HepG2 (cell line): ENCODE data around the gene HS6ST2.

Source experiments
- GTF3A ChIP-seq: sonication (generic); formaldehyde crosslinking; conservative IDR thresholded peaks from 2 replicates; pipeline ENCODE4 v1.4.0; 2020; ENCODE audit warnings: mild to moderate bottlenecking, missing genetic modification reagents
- MAX ChIP-seq: IDR thresholded peaks from 2 replicates; pipeline ENCODE4 v1.6.1; 2012; ENCODE audit warnings: inconsistent platforms
- NR2C2 ChIP-seq: sonication (generic); formaldehyde crosslinking; IDR thresholded peaks from 2 replicates; pipeline ENCODE4 v1.4.0; 2020; ENCODE audit warnings: missing genetic modification reagents, mild to moderate bottlenecking, moderate library complexity, borderline replicate concordance
- TF ChIP-seq, protein P1 (sequence below): sonication (generic); formaldehyde crosslinking; IDR thresholded peaks from 2 replicates; pipeline ENCODE4 v1.5.0; 2020; ENCODE audit warnings: mild to moderate bottlenecking, missing genetic modification reagents, moderate library complexity

DNA sequence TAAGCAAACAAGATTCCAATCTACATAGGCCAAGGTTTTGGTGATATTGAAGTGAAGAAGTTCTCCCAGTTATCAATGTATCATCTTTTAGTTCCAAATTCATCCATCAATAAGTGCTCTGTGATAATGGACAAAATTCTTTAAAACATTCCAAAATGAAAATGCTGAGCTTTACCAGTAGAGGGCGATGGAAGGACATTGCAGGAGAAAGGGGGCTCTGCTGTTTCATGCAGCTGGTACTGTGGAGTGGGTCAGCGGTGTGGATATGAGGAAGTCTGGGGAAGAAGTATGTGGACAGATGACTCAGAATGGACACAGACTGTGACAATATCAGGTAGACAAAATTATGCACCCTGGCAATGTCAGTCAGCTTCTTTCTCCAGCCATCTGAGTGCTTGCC is 46.6 kb upstream of the HS6ST2 start:
- no peak for TF ChIP-seq GTF3A (CRISPR knock-in tag)
- TF ChIP-seq MAX, result no peak
- TF ChIP-seq NR2C2, result no peak
- TF ChIP-seq, protein P1, sequence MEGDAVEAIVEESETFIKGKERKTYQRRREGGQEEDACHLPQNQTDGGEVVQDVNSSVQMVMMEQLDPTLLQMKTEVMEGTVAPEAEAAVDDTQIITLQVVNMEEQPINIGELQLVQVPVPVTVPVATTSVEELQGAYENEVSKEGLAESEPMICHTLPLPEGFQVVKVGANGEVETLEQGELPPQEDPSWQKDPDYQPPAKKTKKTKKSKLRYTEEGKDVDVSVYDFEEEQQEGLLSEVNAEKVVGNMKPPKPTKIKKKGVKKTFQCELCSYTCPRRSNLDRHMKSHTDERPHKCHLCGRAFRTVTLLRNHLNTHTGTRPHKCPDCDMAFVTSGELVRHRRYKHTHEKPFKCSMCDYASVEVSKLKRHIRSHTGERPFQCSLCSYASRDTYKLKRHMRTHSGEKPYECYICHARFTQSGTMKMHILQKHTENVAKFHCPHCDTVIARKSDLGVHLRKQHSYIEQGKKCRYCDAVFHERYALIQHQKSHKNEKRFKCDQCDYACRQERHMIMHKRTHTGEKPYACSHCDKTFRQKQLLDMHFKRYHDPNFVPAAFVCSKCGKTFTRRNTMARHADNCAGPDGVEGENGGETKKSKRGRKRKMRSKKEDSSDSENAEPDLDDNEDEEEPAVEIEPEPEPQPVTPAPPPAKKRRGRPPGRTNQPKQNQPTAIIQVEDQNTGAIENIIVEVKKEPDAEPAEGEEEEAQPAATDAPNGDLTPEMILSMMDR, result peak; percentile 67
